ENCODE results near the gene SMIM24. TPM values are rescaled to one million over a fixed set of nuclear protein-coding genes. Genes with fewer than 3 reads are reported as not detected.
A peak's percentile ranks its signal among the peaks of the same experiment; 100 is the strongest.

SMIM24 gene
- total and polyA plus RNA-seq, 10 of the 15 experiments (the other 5 are each of a cell fraction or from before 2014, with no cell fraction given): 0.14 to 0.44 (median 0.23) TPM; not detected in 4

DNA sequence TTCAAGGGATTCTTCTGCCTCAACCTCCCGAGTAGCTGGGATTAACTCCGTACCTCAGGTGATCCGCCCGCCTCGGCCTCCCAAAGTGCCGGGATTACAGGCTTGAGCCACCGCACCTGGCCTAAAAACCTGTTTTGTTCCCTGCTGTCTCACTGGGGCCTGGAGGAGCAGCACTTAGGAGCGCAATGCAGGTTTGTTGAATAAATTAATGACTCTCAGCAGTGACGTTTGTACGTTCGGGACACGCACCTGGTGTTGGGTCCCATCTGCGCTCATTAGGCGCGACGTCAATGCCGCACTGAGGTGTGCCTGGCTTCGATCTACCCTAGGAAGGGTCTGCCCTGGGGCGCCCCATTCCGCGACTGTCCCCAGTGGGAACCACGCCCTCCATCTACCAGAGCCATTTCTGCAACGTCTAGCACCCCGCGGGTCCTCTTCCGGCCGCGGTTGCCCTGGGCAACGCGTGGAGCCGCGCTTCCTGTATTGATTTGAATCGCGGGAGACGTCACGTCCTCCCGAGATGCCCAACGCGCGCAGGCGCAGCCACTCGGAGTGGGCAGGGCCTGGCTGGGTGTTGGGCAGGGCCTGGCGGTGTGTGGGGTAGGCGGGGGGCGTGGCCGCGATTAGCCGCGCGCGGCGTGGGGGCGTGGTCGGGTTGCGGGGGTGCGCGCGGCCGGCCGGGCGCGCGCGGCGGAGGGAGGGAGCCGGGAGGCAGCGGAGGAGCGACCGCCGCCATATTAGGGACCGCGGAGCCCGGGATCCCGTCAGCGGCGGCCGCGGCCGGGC is 25.5 kb upstream of the SMIM24 start, which contains the start of gene FZR1 (continued):
- TF ChIP-seq, protein P1, sequence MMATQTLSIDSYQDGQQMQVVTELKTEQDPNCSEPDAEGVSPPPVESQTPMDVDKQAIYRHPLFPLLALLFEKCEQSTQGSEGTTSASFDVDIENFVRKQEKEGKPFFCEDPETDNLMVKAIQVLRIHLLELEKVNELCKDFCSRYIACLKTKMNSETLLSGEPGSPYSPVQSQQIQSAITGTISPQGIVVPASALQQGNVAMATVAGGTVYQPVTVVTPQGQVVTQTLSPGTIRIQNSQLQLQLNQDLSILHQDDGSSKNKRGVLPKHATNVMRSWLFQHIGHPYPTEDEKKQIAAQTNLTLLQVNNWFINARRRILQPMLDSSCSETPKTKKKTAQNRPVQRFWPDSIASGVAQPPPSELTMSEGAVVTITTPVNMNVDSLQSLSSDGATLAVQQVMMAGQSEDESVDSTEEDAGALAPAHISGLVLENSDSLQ (IDR thresholded peaks at IDR 0.05): no peak; the same call in 1 of the 2 replicates
- TF ChIP-seq, protein P2, sequence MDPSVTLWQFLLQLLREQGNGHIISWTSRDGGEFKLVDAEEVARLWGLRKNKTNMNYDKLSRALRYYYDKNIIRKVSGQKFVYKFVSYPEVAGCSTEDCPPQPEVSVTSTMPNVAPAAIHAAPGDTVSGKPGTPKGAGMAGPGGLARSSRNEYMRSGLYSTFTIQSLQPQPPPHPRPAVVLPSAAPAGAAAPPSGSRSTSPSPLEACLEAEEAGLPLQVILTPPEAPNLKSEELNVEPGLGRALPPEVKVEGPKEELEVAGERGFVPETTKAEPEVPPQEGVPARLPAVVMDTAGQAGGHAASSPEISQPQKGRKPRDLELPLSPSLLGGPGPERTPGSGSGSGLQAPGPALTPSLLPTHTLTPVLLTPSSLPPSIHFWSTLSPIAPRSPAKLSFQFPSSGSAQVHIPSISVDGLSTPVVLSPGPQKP (IDR thresholded peaks at IDR 0.05; ENCODE audit: low read depth, low read length): peak; percentile 81
- TF ChIP-seq ATF7 (IDR thresholded peaks at IDR 0.05; ENCODE audit: low read depth) (peak; percentile 58), ZNF24 (IDR thresholded peaks at IDR 0.05) (no peak), STAT3 (IDR thresholded peaks at IDR 0.05; ENCODE audit: low read depth, low read length) (no peak), BMI1 (IDR thresholded peaks at IDR 0.05; ENCODE audit: borderline replicate concordance) (peak; percentile 99), POLR2A (IDR thresholded peaks at IDR 0.05; ENCODE audit: low read depth, low read length) (peak; percentile 85), CEBPB (IDR thresholded peaks at IDR 0.05; ENCODE audit: borderline replicate concordance in 1 of 2, low read depth in 2 of 2, low read length in 2 of 2) (no peak), FOXM1 (IDR thresholded peaks at IDR 0.05; ENCODE audit: low read depth, low read length) (peak; percentile 100)
- TF ChIP-seq, protein P3, sequence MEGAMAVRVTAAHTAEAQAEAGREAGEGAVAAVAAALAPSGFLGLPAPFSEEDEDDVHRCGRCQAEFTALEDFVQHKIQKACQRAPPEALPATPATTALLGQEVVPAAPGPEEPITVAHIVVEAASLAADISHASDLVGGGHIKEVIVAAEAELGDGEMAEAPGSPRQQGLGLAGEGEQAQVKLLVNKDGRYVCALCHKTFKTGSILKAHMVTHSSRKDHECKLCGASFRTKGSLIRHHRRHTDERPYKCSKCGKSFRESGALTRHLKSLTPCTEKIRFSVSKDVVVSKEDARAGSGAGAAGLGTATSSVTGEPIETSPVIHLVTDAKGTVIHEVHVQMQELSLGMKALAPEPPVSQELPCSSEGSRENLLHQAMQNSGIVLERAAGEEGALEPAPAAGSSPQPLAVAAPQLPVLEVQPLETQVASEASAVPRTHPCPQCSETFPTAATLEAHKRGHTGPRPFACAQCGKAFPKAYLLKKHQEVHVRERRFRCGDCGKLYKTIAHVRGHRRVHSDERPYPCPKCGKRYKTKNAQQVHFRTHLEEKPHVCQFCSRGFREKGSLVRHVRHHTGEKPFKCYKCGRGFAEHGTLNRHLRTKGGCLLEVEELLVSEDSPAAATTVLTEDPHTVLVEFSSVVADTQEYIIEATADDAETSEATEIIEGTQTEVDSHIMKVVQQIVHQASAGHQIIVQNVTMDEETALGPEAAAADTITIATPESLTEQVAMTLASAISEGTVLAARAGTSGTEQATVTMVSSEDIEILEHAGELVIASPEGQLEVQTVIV (IDR thresholded peaks at IDR 0.05; ENCODE audit: borderline replicate concordance, partially characterized antibody): peak; percentile 82
- TF ChIP-seq, protein P4, sequence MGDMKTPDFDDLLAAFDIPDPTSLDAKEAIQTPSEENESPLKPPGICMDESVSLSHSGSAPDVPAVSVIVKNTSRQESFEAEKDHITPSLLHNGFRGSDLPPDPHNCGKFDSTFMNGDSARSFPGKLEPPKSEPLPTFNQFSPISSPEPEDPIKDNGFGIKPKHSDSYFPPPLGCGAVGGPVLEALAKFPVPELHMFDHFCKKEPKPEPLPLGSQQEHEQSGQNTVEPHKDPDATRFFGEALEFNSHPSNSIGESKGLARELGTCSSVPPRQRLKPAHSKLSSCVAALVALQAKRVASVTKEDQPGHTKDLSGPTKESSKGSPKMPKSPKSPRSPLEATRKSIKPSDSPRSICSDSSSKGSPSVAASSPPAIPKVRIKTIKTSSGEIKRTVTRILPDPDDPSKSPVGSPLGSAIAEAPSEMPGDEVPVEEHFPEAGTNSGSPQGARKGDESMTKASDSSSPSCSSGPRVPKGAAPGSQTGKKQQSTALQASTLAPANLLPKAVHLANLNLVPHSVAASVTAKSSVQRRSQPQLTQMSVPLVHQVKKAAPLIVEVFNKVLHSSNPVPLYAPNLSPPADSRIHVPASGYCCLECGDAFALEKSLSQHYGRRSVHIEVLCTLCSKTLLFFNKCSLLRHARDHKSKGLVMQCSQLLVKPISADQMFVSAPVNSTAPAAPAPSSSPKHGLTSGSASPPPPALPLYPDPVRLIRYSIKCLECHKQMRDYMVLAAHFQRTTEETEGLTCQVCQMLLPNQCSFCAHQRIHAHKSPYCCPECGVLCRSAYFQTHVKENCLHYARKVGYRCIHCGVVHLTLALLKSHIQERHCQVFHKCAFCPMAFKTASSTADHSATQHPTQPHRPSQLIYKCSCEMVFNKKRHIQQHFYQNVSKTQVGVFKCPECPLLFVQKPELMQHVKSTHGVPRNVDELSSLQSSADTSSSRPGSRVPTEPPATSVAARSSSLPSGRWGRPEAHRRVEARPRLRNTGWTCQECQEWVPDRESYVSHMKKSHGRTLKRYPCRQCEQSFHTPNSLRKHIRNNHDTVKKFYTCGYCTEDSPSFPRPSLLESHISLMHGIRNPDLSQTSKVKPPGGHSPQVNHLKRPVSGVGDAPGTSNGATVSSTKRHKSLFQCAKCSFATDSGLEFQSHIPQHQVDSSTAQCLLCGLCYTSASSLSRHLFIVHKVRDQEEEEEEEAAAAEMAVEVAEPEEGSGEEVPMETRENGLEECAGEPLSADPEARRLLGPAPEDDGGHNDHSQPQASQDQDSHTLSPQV (IDR thresholded peaks at IDR 0.05): no peak
- TF ChIP-seq, protein P5, sequence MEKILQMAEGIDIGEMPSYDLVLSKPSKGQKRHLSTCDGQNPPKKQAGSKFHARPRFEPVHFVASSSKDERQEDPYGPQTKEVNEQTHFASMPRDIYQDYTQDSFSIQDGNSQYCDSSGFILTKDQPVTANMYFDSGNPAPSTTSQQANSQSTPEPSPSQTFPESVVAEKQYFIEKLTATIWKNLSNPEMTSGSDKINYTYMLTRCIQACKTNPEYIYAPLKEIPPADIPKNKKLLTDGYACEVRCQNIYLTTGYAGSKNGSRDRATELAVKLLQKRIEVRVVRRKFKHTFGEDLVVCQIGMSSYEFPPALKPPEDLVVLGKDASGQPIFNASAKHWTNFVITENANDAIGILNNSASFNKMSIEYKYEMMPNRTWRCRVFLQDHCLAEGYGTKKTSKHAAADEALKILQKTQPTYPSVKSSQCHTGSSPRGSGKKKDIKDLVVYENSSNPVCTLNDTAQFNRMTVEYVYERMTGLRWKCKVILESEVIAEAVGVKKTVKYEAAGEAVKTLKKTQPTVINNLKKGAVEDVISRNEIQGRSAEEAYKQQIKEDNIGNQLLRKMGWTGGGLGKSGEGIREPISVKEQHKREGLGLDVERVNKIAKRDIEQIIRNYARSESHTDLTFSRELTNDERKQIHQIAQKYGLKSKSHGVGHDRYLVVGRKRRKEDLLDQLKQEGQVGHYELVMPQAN (conservative IDR thresholded peaks at IDR 0.05): peak; percentile 97
- TF ChIP-seq, protein P6, sequence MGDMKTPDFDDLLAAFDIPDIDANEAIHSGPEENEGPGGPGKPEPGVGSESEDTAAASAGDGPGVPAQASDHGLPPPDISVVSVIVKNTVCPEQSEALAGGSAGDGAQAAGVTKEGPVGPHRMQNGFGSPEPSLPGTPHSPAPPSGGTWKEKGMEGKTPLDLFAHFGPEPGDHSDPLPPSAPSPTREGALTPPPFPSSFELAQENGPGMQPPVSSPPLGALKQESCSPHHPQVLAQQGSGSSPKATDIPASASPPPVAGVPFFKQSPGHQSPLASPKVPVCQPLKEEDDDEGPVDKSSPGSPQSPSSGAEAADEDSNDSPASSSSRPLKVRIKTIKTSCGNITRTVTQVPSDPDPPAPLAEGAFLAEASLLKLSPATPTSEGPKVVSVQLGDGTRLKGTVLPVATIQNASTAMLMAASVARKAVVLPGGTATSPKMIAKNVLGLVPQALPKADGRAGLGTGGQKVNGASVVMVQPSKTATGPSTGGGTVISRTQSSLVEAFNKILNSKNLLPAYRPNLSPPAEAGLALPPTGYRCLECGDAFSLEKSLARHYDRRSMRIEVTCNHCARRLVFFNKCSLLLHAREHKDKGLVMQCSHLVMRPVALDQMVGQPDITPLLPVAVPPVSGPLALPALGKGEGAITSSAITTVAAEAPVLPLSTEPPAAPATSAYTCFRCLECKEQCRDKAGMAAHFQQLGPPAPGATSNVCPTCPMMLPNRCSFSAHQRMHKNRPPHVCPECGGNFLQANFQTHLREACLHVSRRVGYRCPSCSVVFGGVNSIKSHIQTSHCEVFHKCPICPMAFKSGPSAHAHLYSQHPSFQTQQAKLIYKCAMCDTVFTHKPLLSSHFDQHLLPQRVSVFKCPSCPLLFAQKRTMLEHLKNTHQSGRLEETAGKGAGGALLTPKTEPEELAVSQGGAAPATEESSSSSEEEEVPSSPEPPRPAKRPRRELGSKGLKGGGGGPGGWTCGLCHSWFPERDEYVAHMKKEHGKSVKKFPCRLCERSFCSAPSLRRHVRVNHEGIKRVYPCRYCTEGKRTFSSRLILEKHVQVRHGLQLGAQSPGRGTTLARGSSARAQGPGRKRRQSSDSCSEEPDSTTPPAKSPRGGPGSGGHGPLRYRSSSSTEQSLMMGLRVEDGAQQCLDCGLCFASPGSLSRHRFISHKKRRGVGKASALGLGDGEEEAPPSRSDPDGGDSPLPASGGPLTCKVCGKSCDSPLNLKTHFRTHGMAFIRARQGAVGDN (IDR thresholded peaks at IDR 0.05): peak; percentile 24
